SK-N-SH (cell line): ENCODE data around the gene SMIM7.
"Not testable (repeated sequence)": the region's sequence is repeated elsewhere in the genome, so short reads cannot be mapped to it uniquely, and the experiment has no call there.

ENCODE experiments used
- EP300 ChIP-seq, 2 experiments: IDR thresholded peaks; 2 replicates each; pipeline versions ENCODE4 v1.4.0 to v1.6.1; 2012; ENCODE audit warnings: borderline replicate concordance in 1 of 2, low read depth in 1 of 2, low read length in 1 of 2
- GABPA ChIP-seq: IDR thresholded peaks from 2 replicates; pipeline ENCODE4 v1.4.0; 2012; ENCODE audit warnings: low read depth, mild to moderate bottlenecking
- RAD21 ChIP-seq: IDR thresholded peaks from 2 replicates; pipeline ENCODE4 v1.6.1; 2012; ENCODE audit warnings: mild to moderate bottlenecking, low read length
- RCOR1 ChIP-seq: fragments of 150-350 bp; IDR thresholded peaks from 2 replicates; pipeline ENCODE4 v1.6.1; 2017; ENCODE audit warnings: antibody characterized with exemption, low read length
- RFX5 ChIP-seq: IDR thresholded peaks from 2 replicates; pipeline ENCODE4 v1.6.1; 2012; ENCODE audit warnings: mild to moderate bottlenecking, improper control_type of control experiment, low read length
- TF ChIP-seq, protein P1 (sequence below): IDR thresholded peaks from 2 replicates; pipeline ENCODE4 v1.4.0; 2012; ENCODE audit warnings: low read depth, borderline replicate concordance
- TF ChIP-seq, protein P2 (sequence below): fragments of 200-600 bp; sonication (generic); IDR thresholded peaks from 2 replicates; pipeline ENCODE4 v1.6.1; 2017; ENCODE audit warnings: antibody characterized with exemption, mild to moderate bottlenecking, moderate library complexity

DNA sequence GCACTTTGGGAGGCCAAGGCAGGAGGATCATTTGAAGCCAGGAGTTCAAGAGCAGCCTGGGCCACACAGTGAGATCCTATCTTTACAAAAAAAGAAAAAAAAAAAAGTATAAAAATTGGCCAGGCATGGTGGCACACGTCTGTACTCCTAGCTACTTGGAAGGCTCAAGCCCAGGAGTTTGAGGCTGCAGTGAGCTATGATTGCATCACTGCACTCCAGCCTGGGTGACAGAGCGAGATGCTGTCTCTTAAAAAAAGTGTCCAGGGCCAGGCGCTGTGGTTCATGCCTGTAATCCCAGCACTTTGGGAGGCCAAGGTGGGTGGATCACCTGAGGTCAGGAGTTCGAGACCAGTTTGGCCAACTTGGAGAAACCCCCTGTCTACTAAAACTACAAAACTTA is 13.9 kb upstream of the SMIM7 start:
- TF ChIP-seq RAD21; RFX5; RCOR1; GABPA; EP300 (IDR thresholded peaks at IDR 0.05; ENCODE audit: borderline replicate concordance in 1 of 2, low read depth in 1 of 2, low read length in 1 of 2): not testable (repeated sequence)
- TF ChIP-seq, protein P1, sequence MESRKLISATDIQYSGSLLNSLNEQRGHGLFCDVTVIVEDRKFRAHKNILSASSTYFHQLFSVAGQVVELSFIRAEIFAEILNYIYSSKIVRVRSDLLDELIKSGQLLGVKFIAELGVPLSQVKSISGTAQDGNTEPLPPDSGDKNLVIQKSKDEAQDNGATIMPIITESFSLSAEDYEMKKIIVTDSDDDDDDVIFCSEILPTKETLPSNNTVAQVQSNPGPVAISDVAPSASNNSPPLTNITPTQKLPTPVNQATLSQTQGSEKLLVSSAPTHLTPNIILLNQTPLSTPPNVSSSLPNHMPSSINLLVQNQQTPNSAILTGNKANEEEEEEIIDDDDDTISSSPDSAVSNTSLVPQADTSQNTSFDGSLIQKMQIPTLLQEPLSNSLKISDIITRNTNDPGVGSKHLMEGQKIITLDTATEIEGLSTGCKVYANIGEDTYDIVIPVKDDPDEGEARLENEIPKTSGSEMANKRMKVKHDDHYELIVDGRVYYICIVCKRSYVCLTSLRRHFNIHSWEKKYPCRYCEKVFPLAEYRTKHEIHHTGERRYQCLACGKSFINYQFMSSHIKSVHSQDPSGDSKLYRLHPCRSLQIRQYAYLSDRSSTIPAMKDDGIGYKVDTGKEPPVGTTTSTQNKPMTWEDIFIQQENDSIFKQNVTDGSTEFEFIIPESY: not testable (repeated sequence)
- TF ChIP-seq, protein P2, sequence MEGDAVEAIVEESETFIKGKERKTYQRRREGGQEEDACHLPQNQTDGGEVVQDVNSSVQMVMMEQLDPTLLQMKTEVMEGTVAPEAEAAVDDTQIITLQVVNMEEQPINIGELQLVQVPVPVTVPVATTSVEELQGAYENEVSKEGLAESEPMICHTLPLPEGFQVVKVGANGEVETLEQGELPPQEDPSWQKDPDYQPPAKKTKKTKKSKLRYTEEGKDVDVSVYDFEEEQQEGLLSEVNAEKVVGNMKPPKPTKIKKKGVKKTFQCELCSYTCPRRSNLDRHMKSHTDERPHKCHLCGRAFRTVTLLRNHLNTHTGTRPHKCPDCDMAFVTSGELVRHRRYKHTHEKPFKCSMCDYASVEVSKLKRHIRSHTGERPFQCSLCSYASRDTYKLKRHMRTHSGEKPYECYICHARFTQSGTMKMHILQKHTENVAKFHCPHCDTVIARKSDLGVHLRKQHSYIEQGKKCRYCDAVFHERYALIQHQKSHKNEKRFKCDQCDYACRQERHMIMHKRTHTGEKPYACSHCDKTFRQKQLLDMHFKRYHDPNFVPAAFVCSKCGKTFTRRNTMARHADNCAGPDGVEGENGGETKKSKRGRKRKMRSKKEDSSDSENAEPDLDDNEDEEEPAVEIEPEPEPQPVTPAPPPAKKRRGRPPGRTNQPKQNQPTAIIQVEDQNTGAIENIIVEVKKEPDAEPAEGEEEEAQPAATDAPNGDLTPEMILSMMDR: not testable (repeated sequence)
